H1 (cell line): ENCODE data around the gene CFAP161. TPM values are rescaled to one million over a fixed set of nuclear protein-coding genes. Genes with fewer than 3 reads are reported as not detected.

ENCODE experiments used
- CTCF ChIA-PET: fragments of 300-600 bp; sonication (Branson Sonifier 250); formaldehyde crosslinking; loops from one replicate; lab custom pipeline; 2021; ENCODE audit not compliant: partially characterized antibody; lab: Charles Lee
- POLR2A ChIA-PET: fragments of 300-600 bp; sonication (Branson Sonifier 250); formaldehyde crosslinking; loops from one replicate; lab custom pipeline; 2021; ENCODE audit warnings: inconsistent platforms; ENCODE audit not compliant: partially characterized antibody; lab: Charles Lee
- DNase-seq, 2 experiments: peaks; one replicate each; pipeline versions ENCODE4 v3.0.0 to v3.0.0-alpha.2; 2010 to 2022; ENCODE audit warnings: low spot score in 2 of 2, low read depth in 1 of 2, mixed read lengths in 1 of 2
- FAIRE-seq: peaks from 2 replicates; lab custom pipeline; 2011; peaks lifted over from hg19 to GRCh38; lab: Jason Lieb, UNC
- H2AFZ ChIP-seq: 2 replicates; pipeline ENCODE4 v1.8.1; 2012; ENCODE audit warnings: low read length, inconsistent platforms
- H2AK5ac ChIP-seq: 2 replicates; pipeline ENCODE4 v1.6.1; 2013; ENCODE audit warnings: low read depth, low read length
- H2BK120ac ChIP-seq: replicated peaks from 2 replicates; pipeline ENCODE3; 2013; ENCODE audit warnings: low read depth, low read length, inconsistent platforms
- H2BK12ac ChIP-seq: 2 replicates; pipeline ENCODE4 v1.6.1; 2013; ENCODE audit warnings: low read depth, low read length
- H2BK15ac ChIP-seq: 2 replicates; pipeline ENCODE4 v1.6.1; 2013; ENCODE audit warnings: low read length
- H2BK20ac ChIP-seq: 2 replicates; pipeline ENCODE4 v1.6.1; 2013; ENCODE audit warnings: low read length
- H2BK5ac ChIP-seq: 2 replicates; pipeline ENCODE4 v1.6.1; 2013; ENCODE audit warnings: low read depth, low read length
- H3K14ac ChIP-seq: 2 replicates; pipeline ENCODE4 v1.6.1; 2013; ENCODE audit warnings: inconsistent platforms; ENCODE audit not compliant: insufficient read length
- H3K18ac ChIP-seq: 2 replicates; pipeline ENCODE4 v1.6.1; 2013; ENCODE audit warnings: low read length; ENCODE audit errors: extremely low read depth
- H3K23ac ChIP-seq: 2 replicates; pipeline ENCODE4 v1.6.1; 2013; ENCODE audit warnings: inconsistent platforms; ENCODE audit not compliant: insufficient read length
- H3K23me2 ChIP-seq: 2 replicates; pipeline ENCODE4 v1.6.1; 2013; ENCODE audit warnings: low read depth, low read length
- H3K27ac ChIP-seq: 2 replicates; pipeline ENCODE4 v1.6.1; 2011; ENCODE audit warnings: low read depth, low read length, inconsistent platforms
- H3K27me3 ChIP-seq, 4 experiments: replicated peaks in 1 of 4; 1 replicate in 1 of 4; 2 replicates in 3 of 4; pipeline versions ENCODE4 v1.6.1 to v1.8.1; 2011 to 2013; ENCODE audit warnings: low read length in 3 of 4, mild to moderate bottlenecking in 3 of 4, inconsistent platforms in 2 of 4, mixed read lengths in 2 of 4, moderate library complexity in 1 of 4; ENCODE audit not compliant: control insufficient read depth in 3 of 4, insufficient read depth in 3 of 4; ENCODE audit errors: extremely low read depth in 1 of 4
- H3K36me3 ChIP-seq, 4 experiments: 2 replicates each; pipeline versions ENCODE4 v1.6.1 to v1.8.1; 2011 to 2013; ENCODE audit warnings: mild to moderate bottlenecking in 4 of 4, low read length in 3 of 4, moderate library complexity in 2 of 4, control low read depth in 1 of 4, inconsistent platforms in 1 of 4; ENCODE audit not compliant: insufficient read depth in 4 of 4, control insufficient read depth in 2 of 4
- H3K4ac ChIP-seq: replicated peaks from 2 replicates; pipeline ENCODE3; 2013; ENCODE audit warnings: low read length, low read depth, mixed read lengths, inconsistent platforms; ENCODE audit not compliant: insufficient read length
- H3K4me1 ChIP-seq, 4 experiments: replicated peaks in 1 of 4; 1 replicate in 1 of 4; 2 replicates in 3 of 4; pipeline versions ENCODE4 v1.6.1 to v1.8.1; 2011 to 2013; ENCODE audit warnings: low read length in 3 of 4, inconsistent platforms in 2 of 4, mixed read lengths in 1 of 4; ENCODE audit not compliant: insufficient read depth in 4 of 4, control insufficient read depth in 3 of 4
- H3K4me2 ChIP-seq, 2 experiments: 2 replicates each; pipeline versions ENCODE4 v1.6.1 to v1.8.1; 2011 to 2013; ENCODE audit warnings: low read depth in 2 of 2, low read length in 2 of 2, control low read depth in 1 of 2, inconsistent platforms in 1 of 2, mild to moderate bottlenecking in 1 of 2; ENCODE audit not compliant: insufficient read depth in 1 of 2
- H3K4me3 ChIP-seq, 4 experiments: fragments of 200-600, 300-600 bp in 1 of 4; sonication (generic), shearing (Covaris generic), sonication (Bioruptor Twin) in 1 of 4; 2 replicates each; pipeline versions ENCODE4 v1.5.1 to v1.8.1; 2011 to 2016; ENCODE audit warnings: low read length in 4 of 4, low read depth in 3 of 4, control low read depth in 2 of 4, inconsistent platforms in 2 of 4, mild to moderate bottlenecking in 2 of 4, mixed read lengths in 1 of 4, moderate library complexity in 1 of 4; ENCODE audit not compliant: insufficient read depth in 2 of 4; ENCODE audit errors: extremely low read depth in 1 of 4
- H3K56ac ChIP-seq: replicated peaks from 2 replicates; pipeline ENCODE3; 2013; ENCODE audit warnings: low read depth, mild to moderate bottlenecking, mixed read lengths, low read length, inconsistent platforms; ENCODE audit not compliant: insufficient read length
- H3K79me1 ChIP-seq: 2 replicates; pipeline ENCODE4 v1.6.1; 2013; ENCODE audit warnings: low read depth, low read length, control low read depth
- H3K79me2 ChIP-seq, 2 experiments: 2 replicates each; pipeline versions ENCODE4 v1.6.1 to v1.8.1; 2012 to 2013; ENCODE audit warnings: low read length in 2 of 2, mild to moderate bottlenecking in 2 of 2, inconsistent platforms in 1 of 2; ENCODE audit not compliant: insufficient read depth in 2 of 2, control insufficient read depth in 1 of 2
- H3K9ac ChIP-seq, 4 experiments: replicated peaks in 1 of 4; 1 replicate in 1 of 4; 2 replicates in 3 of 4; pipeline versions ENCODE4 v1.6.1 to v1.8.1; 2011 to 2013; ENCODE audit warnings: low read depth in 3 of 4, low read length in 3 of 4, control low read depth in 2 of 4, mild to moderate bottlenecking in 2 of 4, moderate library complexity in 2 of 4, inconsistent platforms in 1 of 4; ENCODE audit errors: extremely low read depth in 1 of 4
- H3K9me3 ChIP-seq, 2 experiments: 2 replicates each; pipeline versions ENCODE4 v1.6.1 to v1.8.1; 2012 to 2013; ENCODE audit warnings: mild to moderate bottlenecking in 2 of 2, moderate library complexity in 2 of 2, control low read depth in 1 of 2, inconsistent platforms in 1 of 2, low read depth in 1 of 2, low read length in 1 of 2, mixed read lengths in 1 of 2; ENCODE audit not compliant: insufficient read depth in 2 of 2
- H4K20me1 ChIP-seq, 2 experiments: replicated peaks in 1 of 2; 2 replicates each; pipeline versions ENCODE3 to v1.8.1; 2011 to 2013; ENCODE audit warnings: inconsistent platforms in 2 of 2, low read length in 2 of 2, mild to moderate bottlenecking in 1 of 2; ENCODE audit not compliant: insufficient read depth in 2 of 2, control insufficient read depth in 1 of 2
- H4K5ac ChIP-seq: 2 replicates; pipeline ENCODE4 v1.6.1; 2013; ENCODE audit warnings: low read length, low read depth, mixed read lengths, inconsistent platforms; ENCODE audit not compliant: insufficient read length
- H4K8ac ChIP-seq: 2 replicates; pipeline ENCODE4 v1.8.0; 2013; ENCODE audit warnings: mild to moderate bottlenecking, moderate library complexity, low read length, inconsistent platforms; ENCODE audit not compliant: insufficient read depth; ENCODE audit errors: extremely low read depth
- H4K91ac ChIP-seq: replicated peaks from 2 replicates; pipeline ENCODE3; 2013; ENCODE audit warnings: low read length, mixed read lengths, inconsistent platforms; ENCODE audit not compliant: insufficient read length
- JUND ChIP-seq: IDR thresholded peaks from 2 replicates; pipeline ENCODE4 v1.6.1; 2011; ENCODE audit warnings: mild to moderate bottlenecking, improper control_type of control experiment, low read length
- WGBS, 2 experiments: shearing (Covaris generic) in 1 of 2; methylation state at CpG; one replicate each; pipeline versions ENCODE4 v1.1.6 to v1.1.7; 2013 to 2015; ENCODE audit warnings: low lambda C conversion rate in 2 of 2, mixed read lengths in 2 of 2, inconsistent platforms in 1 of 2, low coverage in 1 of 2, missing lambda C conversion rate in 1 of 2; ENCODE audit not compliant: insufficient replicate concordance in 2 of 2, insufficient coverage in 1 of 2, insufficient read length in 1 of 2; ENCODE audit errors: extremely low coverage in 1 of 2, missing lambda C conversion rate in 1 of 2; 5-methylcytosine and 5-hydroxymethylcytosine counted together
- polyA plus RNA-seq, 7 experiments: library from polyadenylated mRNA; depleted of rRNA in 3 of 7; stranded (reverse) in 5 of 7; unstranded in 2 of 7; fragments of >200 nt in 5 of 7; fragments of 200-250 nt in 2 of 7; gene quantifications; 1 replicate in 5 of 7; 2 replicates in 1 of 7; 4 replicates in 1 of 7; pipeline versions ENCODE4 v1.2.1 to v1.2.3, GENCODE V29; 2011 to 2013; ENCODE audit warnings: missing spikeins in 2 of 7, mixed read lengths in 2 of 7
- total RNA-seq: library from RNA; stranded (reverse); fragmentation: NEBNext Ultra II Directional; extraction: Animal tissue kit (Norgen Biotek cat#: 25700); gene quantifications from 2 replicates; pipeline ENCODE4 v1.2.1, GENCODE V29; 2021

The CFAP161 gene
- total and polyA plus RNA-seq, 2 of the 8 experiments (the other 6 are each of a cell fraction or from before 2014, with no cell fraction given), result 0.05 TPM; not detected in 1

GRCh38 chr15:81085213-81085612, 48.9 kb upstream of the CFAP161 start:
- Histone ChIP-seq H3K27ac (no peak overlapping the region), H3K27me3 (no peaks in the 10 kb centered on the region), H2BK15ac (no peak overlapping the region), H4K20me1 (no peaks in the 10 kb centered on the region), H4K91ac (no peak overlapping the region), H3K18ac (no peak overlapping the region), H3K4me1 (no peaks in the 10 kb centered on the region), H3K9ac (no peak overlapping the region), H3K4me3 (no peak overlapping the region), H2AK5ac (no peak overlapping the region), H3K4me2 (no peak overlapping the region), H3K36me3 (no peaks in the 10 kb centered on the region), H2AFZ (no peak overlapping the region), H4K5ac (no peak overlapping the region), H3K4ac (no peak overlapping the region), H3K79me1 (no peaks in the 10 kb centered on the region), H2BK12ac (no peak overlapping the region), H2BK5ac (no peak overlapping the region), H3K23me2 (peaks cover 1% of the 10 kb centered on the region; the same call in 1 of the 2 replicates), H4K8ac (no peak overlapping the region), H3K56ac (no peak overlapping the region), H3K23ac (no peak overlapping the region), H3K14ac (no peak overlapping the region), H2BK20ac (no peak overlapping the region), H2BK120ac (no peak overlapping the region), H3K9me3 (no peaks in the 10 kb centered on the region), H3K79me2 (no peaks in the 10 kb centered on the region)
- ChIA-PET CTCF (no interaction called here), POLR2A (no interaction called here)
- FAIRE-seq (no peak), DNase-seq (no peak)
- no peak for TF ChIP-seq JUND
- 80% methylated on average over 2 of the region's 2 CpGs; no CpG with 5 or more reads in 1 of the 2 experiments for WGBS, 2 experiments
